Mucosa of gallbladder (tissue), 1 donor: Measurements from ENCODE around the gene SLX9. TPM values are rescaled to one million over a fixed set of nuclear protein-coding genes. Genes with fewer than 3 reads are reported as not detected.
"Not testable (repeated sequence)": the region's sequence is repeated elsewhere in the genome, so short reads cannot be mapped to it uniquely, and the experiment has no call there.

ENCODE experiments used
- DNase-seq: peaks from one replicate; pipeline ENCODE4 v3.0.0-alpha.2; 2020; ENCODE audit warnings: low spot score
- total RNA-seq: library from RNA; stranded (reverse); gene quantifications from one replicate; pipeline ENCODE4 v1.2.1, GENCODE V29; 2021
- donor health status: DM: no; HTN: no; CAD: no.

Gene SLX9
- total RNA-seq, 1 donor from 2014 or later, result 34.6 TPM

GRCh38 chr21:44976556-44977393 is 36.9 kb downstream of the SLX9 start:
- not testable (repeated sequence) for DNase-seq

DNA sequence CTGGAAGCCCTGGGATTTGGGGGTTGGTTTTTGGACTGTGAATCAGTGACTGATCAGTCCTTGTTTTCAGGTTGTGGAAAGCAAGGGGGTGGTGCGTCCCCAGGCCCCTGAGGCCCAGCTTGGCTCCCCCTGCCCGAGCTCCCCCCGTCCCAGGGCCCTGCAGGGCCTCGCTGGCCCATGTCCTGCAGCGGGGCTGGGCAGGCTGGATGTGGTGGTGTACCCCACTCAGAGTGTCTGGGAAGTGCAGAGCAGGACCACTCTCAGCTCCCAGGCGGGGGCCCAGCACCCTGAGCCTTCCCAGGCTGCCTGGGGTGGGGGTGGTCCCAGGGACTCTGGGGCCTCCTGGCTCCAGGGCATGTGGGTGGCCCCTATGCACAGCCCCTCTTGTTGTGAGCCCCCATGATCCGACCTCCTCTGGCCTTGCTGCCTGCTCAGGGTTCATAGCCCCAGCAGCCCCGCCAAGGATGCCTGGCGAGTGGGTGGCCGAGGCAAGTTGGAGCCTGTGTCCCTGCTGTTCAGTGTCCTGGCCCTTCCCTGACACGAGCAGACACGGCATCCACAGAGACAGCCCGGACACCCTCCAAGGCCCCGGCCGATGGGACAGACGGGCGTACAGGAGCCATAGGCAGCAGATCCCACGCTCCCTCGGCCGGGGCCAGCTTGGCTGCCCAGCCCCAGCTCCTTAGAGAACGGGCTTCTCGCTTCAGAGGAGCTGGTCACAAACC is 37.9 kb downstream of the SLX9 start:
- no peak for DNase-seq

DNA sequence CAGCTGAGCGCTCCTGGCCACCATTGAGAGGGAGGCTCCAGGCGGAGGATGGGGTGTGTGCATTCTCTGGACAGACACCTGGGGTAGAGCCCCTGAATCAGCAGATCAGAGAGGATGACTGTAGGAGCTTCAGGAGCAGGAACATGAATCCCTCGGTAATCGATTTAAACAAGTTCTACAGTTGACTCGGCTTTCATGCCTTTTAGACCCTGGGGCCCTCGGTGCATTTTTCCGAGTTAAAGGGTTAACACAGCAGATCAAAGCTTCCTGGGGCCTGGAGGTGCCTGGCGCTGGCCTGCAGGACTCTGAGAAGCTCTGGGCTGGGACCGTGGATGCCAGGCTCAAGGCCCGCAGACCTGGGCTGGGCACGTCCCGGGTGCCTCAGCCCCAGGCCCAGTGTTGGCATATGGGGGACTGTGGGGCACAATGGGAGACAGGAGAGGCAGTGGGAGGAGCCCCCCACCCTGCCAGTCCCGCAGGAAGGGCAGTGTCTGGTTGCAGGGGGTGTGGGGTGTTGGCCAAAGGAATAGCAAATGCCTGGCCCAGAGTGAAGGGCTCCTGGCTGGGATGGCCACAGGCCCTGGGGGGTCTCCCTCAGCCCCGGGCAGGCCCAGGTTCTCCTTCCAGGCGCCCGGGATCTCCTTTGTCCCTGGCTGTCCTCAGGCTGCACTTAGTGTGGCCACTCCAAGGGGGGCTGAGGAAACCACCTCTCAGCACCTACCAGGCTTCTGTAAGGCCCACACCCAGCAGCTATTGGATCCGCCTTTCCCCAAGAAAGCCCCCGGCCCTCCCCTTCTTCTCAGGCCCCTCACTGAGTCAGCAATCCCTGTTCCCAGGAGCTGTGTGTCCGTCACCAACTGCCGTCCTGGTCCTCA is 40.1 kb downstream of the SLX9 start:
- DNase-seq, result no peak

DNA sequence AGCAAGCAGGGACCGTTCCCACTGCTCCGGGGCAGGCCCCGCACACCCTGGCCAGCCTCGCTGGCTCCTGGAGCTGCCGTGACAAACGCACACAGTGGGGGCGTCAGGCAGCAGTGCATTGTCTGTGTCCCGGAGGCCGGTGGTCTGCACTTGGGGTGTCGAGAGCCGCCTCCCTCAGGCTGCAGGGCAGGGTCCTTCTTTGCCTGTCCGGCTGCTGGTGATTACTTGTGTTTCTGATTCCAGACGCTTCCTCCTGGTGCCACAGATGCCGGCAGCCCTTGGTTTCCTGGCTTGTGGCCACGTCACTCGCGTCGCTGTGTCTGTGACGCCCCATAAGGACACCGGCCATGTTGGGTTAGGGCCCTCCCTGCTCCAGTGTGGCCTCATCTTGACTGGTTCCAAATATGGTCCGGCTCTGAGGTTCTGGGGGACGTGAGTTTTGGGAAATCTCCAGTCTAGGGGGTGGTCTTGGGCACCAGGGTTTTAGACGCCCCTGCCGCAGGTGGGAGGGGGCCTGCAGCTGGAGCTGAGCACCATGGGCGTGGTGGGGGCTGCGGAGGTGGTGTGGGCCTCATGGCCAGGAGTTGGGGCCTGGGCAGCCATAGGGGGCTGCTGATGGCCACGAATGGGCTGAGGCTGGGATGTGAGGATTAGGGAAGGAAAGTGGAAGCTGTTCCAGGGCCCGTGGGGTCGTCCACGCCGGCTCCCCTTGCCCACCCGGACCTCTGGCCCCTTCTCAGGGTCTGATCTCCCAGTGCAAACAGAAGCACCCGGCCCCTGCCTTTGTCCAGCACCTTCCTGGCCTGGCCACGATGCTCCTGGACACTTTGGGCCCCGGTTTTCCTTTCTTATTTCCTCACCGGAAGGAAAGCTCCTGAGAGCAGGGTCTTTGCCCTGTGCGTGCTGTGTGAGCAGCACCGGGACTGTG is 41.0 kb downstream of the SLX9 start:
- no peak for DNase-seq

GRCh38 chr21:44982558-44983250 is 42.9 kb downstream of the SLX9 start:
- no peak for DNase-seq

- no peak for DNase-seq
Observed at GRCh38 chr21:44983421-44984206, 43.8 kb downstream of the SLX9 start.

DNA sequence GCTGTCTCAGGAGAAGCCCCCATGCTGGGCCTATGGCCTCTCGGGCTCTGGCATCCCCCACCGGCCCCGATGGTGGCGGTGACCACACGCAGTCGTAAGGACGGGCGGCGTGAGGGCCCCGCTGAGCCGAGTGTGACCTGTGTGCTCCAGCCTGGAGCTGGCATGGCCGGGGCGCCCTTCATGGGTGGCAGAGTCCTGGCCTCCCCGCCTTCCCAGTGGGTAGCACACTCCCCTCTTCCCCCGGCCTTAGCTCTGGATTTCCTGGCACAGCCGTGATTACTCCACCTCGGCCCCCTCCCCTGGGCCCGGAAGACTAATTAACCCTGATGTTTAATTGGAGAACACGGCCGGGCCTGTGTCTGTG is 44.6 kb downstream of the SLX9 start:
- no peak for DNase-seq

- DNase-seq, result no peak
Observed at GRCh38 chr21:44984792-44985440, 45.1 kb downstream of the SLX9 start.

DNA sequence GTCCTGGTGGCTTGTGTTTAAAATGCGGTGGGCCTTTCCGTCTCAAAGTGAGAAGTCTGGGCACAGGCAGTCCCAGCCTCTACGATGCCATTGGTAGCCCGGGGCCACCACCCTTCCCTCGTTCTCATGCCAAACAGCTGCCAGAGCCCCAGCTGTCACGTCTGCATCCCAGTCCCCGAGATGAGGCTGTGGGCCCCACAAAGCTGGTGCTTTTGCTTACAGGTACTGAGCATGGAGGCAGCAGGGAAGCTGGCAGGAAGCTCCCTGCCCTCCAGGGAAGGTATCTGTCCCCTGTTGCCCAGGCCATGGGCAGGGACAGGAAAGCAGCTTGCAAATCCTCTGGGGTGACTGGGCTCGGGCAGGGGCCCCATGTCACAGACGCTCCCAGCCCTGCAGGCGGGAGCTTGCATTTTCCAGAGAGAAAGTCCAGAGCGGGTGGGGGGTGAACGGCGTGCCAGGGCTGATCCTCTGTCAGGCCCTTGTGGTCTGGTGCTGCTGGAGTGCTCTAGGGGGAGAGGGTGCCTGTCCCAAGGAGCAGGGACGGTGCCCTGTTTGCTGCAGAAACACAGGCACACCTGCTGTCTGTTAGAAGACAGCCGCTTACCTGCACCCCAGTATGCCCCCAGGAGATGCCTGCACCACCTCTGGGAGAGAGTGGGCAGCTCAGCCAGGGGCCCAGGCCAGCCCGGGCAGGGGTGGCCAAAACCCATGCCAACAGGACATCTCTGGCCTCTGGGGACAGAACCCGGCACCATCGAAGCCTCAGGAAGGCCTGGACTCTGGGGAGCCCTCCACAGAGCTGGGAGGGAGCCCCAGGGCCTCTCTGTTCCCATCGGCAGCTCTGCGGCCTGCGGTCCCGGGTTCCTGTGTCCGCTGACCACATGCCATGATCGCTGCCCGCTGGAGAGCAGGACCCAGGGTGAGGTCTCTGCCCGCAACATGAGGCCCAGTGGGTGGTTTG is 45.9 kb downstream of the SLX9 start:
- DNase-seq, result no peak

DNA sequence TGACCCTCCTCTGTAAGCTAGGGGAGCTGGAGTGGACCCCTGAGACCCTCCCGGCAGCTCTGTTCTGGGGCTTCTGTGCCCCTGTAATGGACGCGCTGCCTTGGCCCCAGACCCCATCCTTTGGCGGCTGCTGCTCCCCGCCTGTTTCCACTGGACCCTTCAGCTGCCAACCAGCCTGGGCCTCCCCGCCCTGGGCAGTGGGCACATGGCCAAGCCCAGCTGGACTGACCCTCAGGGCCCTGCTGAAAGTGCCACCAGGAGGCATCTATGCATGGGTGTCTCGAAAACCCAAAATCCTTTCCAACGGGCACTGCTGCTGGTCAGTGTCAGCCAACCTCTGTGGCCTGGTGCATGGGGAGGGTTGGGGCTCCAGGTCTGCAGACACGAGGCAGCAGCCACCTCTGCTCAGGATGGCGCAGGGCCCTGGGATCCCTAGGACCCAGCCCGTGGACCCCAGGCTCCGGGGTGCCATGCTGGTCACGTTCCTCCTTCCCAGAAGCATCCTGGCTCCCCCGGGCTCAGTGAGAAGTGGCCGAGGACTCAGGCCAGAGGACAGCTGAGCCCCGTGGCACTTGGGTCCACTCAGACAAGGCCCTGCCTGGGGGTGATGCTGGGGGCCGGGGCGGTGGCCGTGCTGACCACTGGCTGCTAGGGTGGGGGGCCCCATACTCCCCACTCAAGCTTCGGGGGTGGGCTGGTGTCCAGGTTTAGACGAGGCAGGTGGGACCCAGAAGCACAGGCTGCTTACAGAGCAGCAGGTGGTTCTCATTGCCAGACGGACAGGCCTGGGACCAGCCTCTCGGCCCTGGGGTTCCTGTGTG is 46.9 kb downstream of the SLX9 start:
- DNase-seq, result no peak

DNA sequence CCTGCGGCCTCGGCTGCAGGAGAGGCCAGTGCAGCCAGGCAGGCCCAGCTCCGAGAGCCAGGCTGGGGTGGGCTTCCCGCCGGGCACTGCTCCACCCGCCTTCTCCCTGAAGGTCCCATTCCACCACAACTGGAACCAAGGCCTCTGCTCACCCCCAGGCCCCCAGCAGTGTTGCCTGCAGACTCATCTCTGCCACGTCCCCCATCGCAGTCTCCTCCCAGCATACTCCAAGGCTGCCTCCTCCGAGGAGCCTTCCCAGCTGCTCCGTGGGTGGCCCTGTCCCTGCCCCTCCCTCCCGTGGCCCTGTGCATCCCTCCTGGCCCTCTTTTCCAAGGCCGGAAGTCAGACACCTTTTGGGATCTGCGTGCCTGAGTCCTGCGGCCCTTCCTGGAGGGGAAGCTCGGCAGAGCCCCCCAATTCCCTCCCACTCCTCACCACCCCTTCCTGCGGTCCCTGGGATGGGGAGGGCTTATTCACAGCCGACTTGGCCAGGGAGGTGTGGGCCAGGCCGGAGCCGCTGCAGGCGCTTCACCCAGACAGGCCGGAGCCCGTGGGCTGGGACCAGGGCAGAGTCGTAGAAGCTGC is 47.6 kb downstream of the SLX9 start:
- no peak for DNase-seq

DNA sequence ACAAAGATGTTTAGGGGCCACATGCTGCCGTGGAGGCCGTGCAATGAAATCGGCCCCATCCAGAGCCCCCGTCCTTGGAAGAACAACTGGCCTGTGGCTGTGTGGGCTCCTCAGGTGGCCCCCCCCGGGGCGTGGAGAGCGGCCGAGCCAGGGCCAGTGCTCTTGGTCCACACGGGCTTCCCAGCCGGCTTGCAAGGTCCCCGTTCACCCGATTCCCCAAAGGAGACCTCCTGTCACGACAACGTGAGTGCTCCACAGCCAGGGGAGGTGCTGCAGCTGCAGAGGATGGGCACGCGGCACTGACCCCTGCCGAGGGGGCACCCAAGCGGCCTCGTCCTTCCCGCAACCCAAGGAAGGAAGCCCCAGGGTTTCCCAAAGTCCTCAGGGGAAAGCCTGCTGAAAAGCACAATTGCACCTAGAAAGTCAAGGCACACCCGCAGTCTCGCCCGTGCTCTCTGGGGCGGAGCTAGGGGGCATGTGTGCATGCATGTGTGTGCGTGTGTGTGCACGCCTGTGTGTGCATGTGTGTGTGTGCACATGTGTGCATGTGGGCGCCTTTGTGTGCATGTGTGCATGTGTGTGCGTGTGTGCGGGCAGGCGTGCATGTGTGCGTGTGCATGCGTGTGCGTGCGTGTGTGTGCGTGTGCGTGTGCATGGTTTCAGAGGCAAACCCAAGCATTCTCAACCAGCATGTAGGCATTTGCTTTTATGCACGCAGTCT is 48.2 kb downstream of the SLX9 start:
- DNase-seq, result no peak

GRCh38 chr21:44988607-44989536 is 49.0 kb downstream of the SLX9 start:
- DNase-seq, result no peak

DNA sequence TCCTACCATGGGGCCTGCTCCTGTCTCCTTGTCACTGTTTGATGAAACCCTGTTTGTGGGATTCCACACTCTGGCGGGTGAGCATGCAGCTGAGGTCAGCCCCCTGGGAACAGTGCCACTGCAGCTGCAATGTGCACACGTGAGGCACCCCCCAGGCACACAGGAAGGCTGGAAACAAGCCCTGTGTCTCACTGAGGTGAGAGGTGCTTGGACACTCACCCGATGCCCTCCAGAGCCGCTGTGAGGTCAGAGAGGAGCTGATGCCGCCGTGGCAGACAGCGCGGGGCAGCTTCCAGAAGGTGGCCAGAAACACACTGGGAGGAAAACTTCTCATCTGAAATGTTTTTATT is 49.7 kb downstream of the SLX9 start:
- no peak for DNase-seq
